ENCODE data around the gene ANP32A. TPM values are rescaled to one million over a fixed set of nuclear protein-coding genes. Genes with fewer than 3 reads are reported as not detected.

Gene ANP32A
- polyA plus RNA-seq, 1 donor (not counting 4 experiments of a cell fraction or from before 2014, with no cell fraction given) = 93.6 TPM

DNA sequence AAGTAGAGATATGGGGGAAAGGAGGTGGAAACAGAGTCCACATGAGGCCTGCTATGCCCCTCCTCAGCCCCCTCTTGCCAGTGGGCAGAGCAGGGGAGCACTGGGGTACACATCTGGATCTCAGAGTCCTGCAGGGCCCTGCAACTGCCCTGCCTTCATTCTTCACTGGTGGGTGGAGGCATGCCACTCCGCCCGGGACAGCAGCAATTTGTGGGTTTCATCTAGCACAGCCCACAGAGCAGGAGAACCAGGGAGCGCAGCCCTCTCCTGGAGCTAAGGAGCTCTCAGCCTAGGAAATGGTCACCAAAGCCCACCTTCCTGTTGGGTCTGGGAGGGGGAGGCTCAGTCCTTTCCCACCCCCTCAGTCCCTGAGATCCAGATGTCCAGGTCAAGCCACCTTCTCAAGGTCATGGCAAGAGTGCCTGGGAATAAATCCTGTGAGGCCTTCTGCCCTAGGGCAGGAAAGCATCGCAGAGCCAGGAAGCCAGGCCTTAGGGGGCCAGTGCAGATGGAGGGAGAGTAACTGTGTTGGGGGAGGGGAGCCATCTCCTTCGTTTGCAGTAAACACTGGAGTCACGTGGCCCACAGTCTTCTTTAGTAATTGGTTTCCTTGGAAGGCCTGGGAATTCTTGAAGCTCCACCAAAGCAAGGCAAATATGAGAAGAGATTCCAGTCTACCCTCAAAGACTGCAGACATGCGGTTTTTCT, 31.0 kb downstream of the ANP32A start:
- Histone ChIP-seq H3K4me1 (ENCODE audit: control insufficient read depth, extremely low read depth, insufficient read depth, low read length) (peaks cover 29% of the 10 kb centered on the region), H3K27me3 (ENCODE audit: control insufficient read depth, extremely low read depth, insufficient read depth, low read length) (no peaks in the 10 kb centered on the region), H3K9me3 (ENCODE audit: control insufficient read depth, low read depth, low read length) (no peaks in the 10 kb centered on the region), H3K36me3 (ENCODE audit: control insufficient read depth in 2 of 2, extremely low read depth in 1 of 2, insufficient read depth in 2 of 2, low read length in 2 of 2) (peaks cover 8 to 9% of the 10 kb centered on the region in 2 experiments), H2AFZ (ENCODE audit: control insufficient read depth, low read length) (no peak overlapping the region), H3K4me3 (ENCODE audit: control insufficient read depth in 2 of 3, extremely low read depth in 1 of 3, insufficient read depth in 2 of 3, low read depth in 1 of 3, low read length in 3 of 3) (no peak overlapping the region), H3K4me2 (ENCODE audit: control insufficient read depth, extremely low read depth, insufficient read depth, low read depth, low read length) (no peak overlapping the region), H3K9ac (ENCODE audit: control insufficient read depth, extremely low read depth, insufficient read depth, low read length) (no peak overlapping the region), H3K9me1 (ENCODE audit: control insufficient read depth, extremely low read depth, insufficient read depth, low read length) (no peaks in the 10 kb centered on the region), H3K27ac (ENCODE audit: control insufficient read depth, insufficient read depth, low read length) (no peak overlapping the region), H3K79me2 (ENCODE audit: control insufficient read depth, insufficient read depth, low read length) (peaks cover 60% of the 10 kb centered on the region), H4K20me1 (ENCODE audit: control insufficient read depth, extremely low read depth, insufficient read depth, low read length) (peaks cover 4% of the 10 kb centered on the region)
- FAIRE-seq (no peak), DNase-seq (ENCODE audit: low read depth, low spot score) (no peak)
- TF ChIP-seq EZH2 (IDR thresholded peaks at IDR 0.05; ENCODE audit: low read length) = no peak
- TF ChIP-seq CTCF (optimal IDR thresholded peaks at IDR 0.05 in 1 of 3, IDR thresholded peaks at IDR 0.05 in 1 of 3, conservative IDR thresholded peaks at IDR 0.05 in 1 of 3; ENCODE audit: extremely low read depth in 1 of 3, insufficient read depth in 2 of 3, low read length in 3 of 3) = no peak
- dilution Hi-C loops (cut with MboI; ENCODE audit: extremely low pct_ligation_motif_present, low sequenced_read_pairs) = no loop called here

DNA sequence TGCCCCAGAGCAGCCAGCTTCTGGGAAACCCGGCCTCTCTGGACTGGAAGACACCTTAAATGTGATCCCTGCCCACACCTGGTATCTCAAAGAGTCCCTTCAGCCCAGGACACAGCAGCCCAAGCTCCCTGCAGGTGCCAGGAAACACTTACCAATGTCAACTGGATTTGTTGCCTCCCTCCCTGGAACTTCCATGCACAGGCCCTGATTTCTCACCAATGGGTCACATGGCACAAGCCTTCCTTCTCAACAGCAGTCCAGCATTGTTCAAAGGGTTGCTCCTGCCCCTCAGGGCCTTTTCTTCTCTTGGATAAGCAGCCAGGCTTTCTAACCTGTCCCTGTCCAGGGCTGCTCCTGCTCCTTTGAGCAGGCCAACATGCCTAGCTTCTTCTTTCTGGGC, 31.6 kb downstream of the ANP32A start:
- no peak overlapping the region for H3K9ac ChIP-seq (ENCODE audit: control insufficient read depth, extremely low read depth, insufficient read depth, low read length)
- no peak overlapping the region for H3K4me3 ChIP-seq (ENCODE audit: control insufficient read depth in 2 of 3, extremely low read depth in 1 of 3, insufficient read depth in 2 of 3, low read depth in 1 of 3, low read length in 3 of 3)
- no peak overlapping the region for H3K4me2 ChIP-seq (ENCODE audit: control insufficient read depth, extremely low read depth, insufficient read depth, low read depth, low read length)
- no peak overlapping the region for H2AFZ ChIP-seq (ENCODE audit: control insufficient read depth, low read length)
- H3K9me3 ChIP-seq (ENCODE audit: control insufficient read depth, low read depth, low read length) = no peaks in the 10 kb centered on the region
- TF ChIP-seq CTCF (optimal IDR thresholded peaks at IDR 0.05 in 1 of 3, IDR thresholded peaks at IDR 0.05 in 1 of 3, conservative IDR thresholded peaks at IDR 0.05 in 1 of 3; ENCODE audit: extremely low read depth in 1 of 3, insufficient read depth in 2 of 3, low read length in 3 of 3) (no peak), EZH2 (IDR thresholded peaks at IDR 0.05; ENCODE audit: low read length) (no peak)
- DNase-seq (ENCODE audit: low read depth, low spot score) (no peak), FAIRE-seq (no peak)
- peaks cover 23% of the 10 kb centered on the region for H3K4me1 ChIP-seq (ENCODE audit: control insufficient read depth, extremely low read depth, insufficient read depth, low read length)
- H3K9me1 ChIP-seq (ENCODE audit: control insufficient read depth, extremely low read depth, insufficient read depth, low read length) = no peaks in the 10 kb centered on the region
- peaks cover 8 to 12% of the 10 kb centered on the region in 2 experiments for H3K36me3 ChIP-seq (ENCODE audit: control insufficient read depth in 2 of 2, extremely low read depth in 1 of 2, insufficient read depth in 2 of 2, low read length in 2 of 2)
- peaks cover 54% of the 10 kb centered on the region for H3K79me2 ChIP-seq (ENCODE audit: control insufficient read depth, insufficient read depth, low read length)
- H3K27me3 ChIP-seq (ENCODE audit: control insufficient read depth, extremely low read depth, insufficient read depth, low read length) = no peaks in the 10 kb centered on the region
- H3K27ac ChIP-seq (ENCODE audit: control insufficient read depth, insufficient read depth, low read length) = no peak overlapping the region
- peaks cover 4% of the 10 kb centered on the region for H4K20me1 ChIP-seq (ENCODE audit: control insufficient read depth, extremely low read depth, insufficient read depth, low read length)
- dilution Hi-C loops (cut with MboI; ENCODE audit: extremely low pct_ligation_motif_present, low sequenced_read_pairs) = no loop called here
